OCI-LY3 (cell line): ENCODE measurements around the gene MACROD1.
"Not testable (repeated sequence)": the region's sequence is repeated elsewhere in the genome, so short reads cannot be mapped to it uniquely, and the experiment has no call there.

Experiments
- H2AFZ ChIP-seq: fragments of 200-600, 300-600 bp; shearing (Covaris generic); 2 replicates; pipeline ENCODE4 v1.6.0; 2014; ENCODE audit warnings: antibody characterized with exemption, low read depth, low read length
- H3K27ac ChIP-seq: fragments of 200-600, 300-600 bp; sonication (generic); 2 replicates; pipeline ENCODE4 v1.5.1; 2014; ENCODE audit warnings: mild to moderate bottlenecking, low read length, moderate library complexity, mixed read lengths
- H3K27me3 ChIP-seq: fragments of 200-600, 300-600 bp; sonication (generic); 2 replicates; pipeline ENCODE4 v1.6.1; 2014; ENCODE audit warnings: low read depth, low read length, mixed read lengths
- H3K36me3 ChIP-seq: fragments of 200-600, 300-600 bp; sonication (generic); replicated peaks from 2 replicates; pipeline ENCODE3; 2014; ENCODE audit warnings: low read depth, low read length, mixed read lengths
- H3K4me1 ChIP-seq: fragments of 300-600, 200-600 bp; sonication (generic); 2 replicates; pipeline ENCODE4 v1.6.1; 2014; ENCODE audit warnings: low read length, mixed read lengths
- H3K4me2 ChIP-seq: fragments of 200-600, 300-600 bp; sonication (generic); 2 replicates; pipeline ENCODE4 v1.6.1; 2014; ENCODE audit warnings: low read length, mixed read lengths
- H3K4me3 ChIP-seq: fragments of 300-600, 200-600 bp; sonication (generic); 2 replicates; pipeline ENCODE4 v1.5.1; 2014; ENCODE audit warnings: antibody characterized with exemption, mild to moderate bottlenecking, low read length, moderate library complexity
- H3K79me2 ChIP-seq: fragments of 300-600, 200-600 bp; shearing (Covaris generic); 2 replicates; pipeline ENCODE4 v1.6.1; 2014; ENCODE audit warnings: mild to moderate bottlenecking, low read length, mixed read lengths
- H3K9ac ChIP-seq: fragments of 300-600, 200-600 bp; shearing (Covaris generic); 2 replicates; pipeline ENCODE4 v1.6.0; 2014; ENCODE audit warnings: mild to moderate bottlenecking, low read length, moderate library complexity
- H3K9me3 ChIP-seq: fragments of 200-600, 300-600 bp; shearing (Covaris generic); 2 replicates; pipeline ENCODE4 v1.6.1; 2014; ENCODE audit warnings: low read length, mixed read lengths; ENCODE audit not compliant: insufficient read depth
- H4K20me1 ChIP-seq: fragments of 200-600, 300-600 bp; sonication (generic); 2 replicates; pipeline ENCODE4 v1.6.1; 2016; ENCODE audit warnings: low read length, mixed read lengths; ENCODE audit not compliant: insufficient read depth
- CTCF ChIP-seq: fragments of 200-600, 300-600 bp; sonication (generic); IDR thresholded peaks from 2 replicates; pipeline ENCODE4 v1.5.1; 2014; ENCODE audit warnings: antibody characterized with exemption, low read length, low read depth
- EZH2phosphoT487 ChIP-seq: fragments of 200-600 bp; shearing (Covaris generic); IDR thresholded peaks from 2 replicates; pipeline ENCODE4 v1.6.1; 2018; ENCODE audit warnings: antibody characterized with exemption, mixed run types, low read depth

The MACROD1 gene

GRCh38 chr11:64052436-64052835 lies 113.5 kb downstream of the MACROD1 start:
- no peak overlapping the region for H2AFZ ChIP-seq
- no peak overlapping the region for H3K27ac ChIP-seq
- H3K4me2 ChIP-seq, result no peak overlapping the region
- H3K36me3 ChIP-seq, result no peaks in the 10 kb centered on the region
- H3K27me3 ChIP-seq, result no peaks in the 10 kb centered on the region
- no peak overlapping the region for H3K4me3 ChIP-seq
- TF ChIP-seq EZH2phosphoT487, result no peak
- no peak for TF ChIP-seq CTCF
- no peak overlapping the region for H3K9ac ChIP-seq
- H4K20me1 ChIP-seq, result peaks cover 6% of the 10 kb centered on the region; the same call in 1 of the 2 replicates
- H3K4me1 ChIP-seq, result no peaks in the 10 kb centered on the region
- no peaks in the 10 kb centered on the region for H3K79me2 ChIP-seq
- H3K9me3 ChIP-seq, result no peaks in the 10 kb centered on the region

GRCh38 chr11:64051297-64051696 lies 114.6 kb downstream of the MACROD1 start:
- no peak overlapping the region for H3K4me3 ChIP-seq
- H3K27me3 ChIP-seq, result no peaks in the 10 kb centered on the region
- no peak overlapping the region for H3K9ac ChIP-seq
- no peak for TF ChIP-seq CTCF
- no peak for TF ChIP-seq EZH2phosphoT487
- no peak overlapping the region for H3K4me2 ChIP-seq
- H3K79me2 ChIP-seq, result no peaks in the 10 kb centered on the region
- no peak overlapping the region for H2AFZ ChIP-seq
- H3K36me3 ChIP-seq, result no peaks in the 10 kb centered on the region
- no peaks in the 10 kb centered on the region for H3K9me3 ChIP-seq
- H3K27ac ChIP-seq, result no peak overlapping the region
- peaks cover 6% of the 10 kb centered on the region; the same call in 1 of the 2 replicates for H4K20me1 ChIP-seq
- no peaks in the 10 kb centered on the region for H3K4me1 ChIP-seq

GRCh38 chr11:64049509-64049908 lies 116.4 kb downstream of the MACROD1 start:
- H2AFZ ChIP-seq, result no peak overlapping the region
- no peaks in the 10 kb centered on the region for H3K27me3 ChIP-seq
- H3K4me3 ChIP-seq, result no peak overlapping the region
- H3K4me2 ChIP-seq, result no peak overlapping the region
- H3K36me3 ChIP-seq, result no peaks in the 10 kb centered on the region
- H3K4me1 ChIP-seq, result no peaks in the 10 kb centered on the region
- TF ChIP-seq CTCF, result no peak
- TF ChIP-seq EZH2phosphoT487, result no peak
- no peaks in the 10 kb centered on the region for H3K79me2 ChIP-seq
- H3K27ac ChIP-seq, result no peak overlapping the region
- H4K20me1 ChIP-seq, result peaks cover 6% of the 10 kb centered on the region; the same call in 1 of the 2 replicates
- no peaks in the 10 kb centered on the region for H3K9me3 ChIP-seq
- no peak overlapping the region for H3K9ac ChIP-seq

GRCh38 chr11:64048042-64048854 lies 117.7 kb downstream of the MACROD1 start:
- Histone ChIP-seq H3K27me3 (no peaks in the 10 kb centered on the region), H3K9me3 (no peaks in the 10 kb centered on the region), H3K4me3 (no peak overlapping the region), H3K36me3 (no peaks in the 10 kb centered on the region), H3K27ac (no peak overlapping the region), H2AFZ (no peak overlapping the region), H3K79me2 (no peaks in the 10 kb centered on the region), H4K20me1 (peaks cover 6% of the 10 kb centered on the region; the same call in 1 of the 2 replicates), H3K9ac (no peak overlapping the region), H3K4me2 (no peak overlapping the region), H3K4me1 (no peaks in the 10 kb centered on the region)
- TF ChIP-seq CTCF (no peak), EZH2phosphoT487 (no peak)

- H3K9me3 ChIP-seq, H3K4me3 ChIP-seq, H3K79me2 ChIP-seq, H3K4me2 ChIP-seq, H3K4me1 ChIP-seq, H3K36me3 ChIP-seq, H3K9ac ChIP-seq, H3K27me3 ChIP-seq, H3K27ac ChIP-seq, H4K20me1 ChIP-seq, H2AFZ ChIP-seq: not testable (repeated sequence)
Measured at GRCh38 chr11:64047373-64047772, 118.5 kb downstream of the MACROD1 start.
